HEK293 (cell line): ENCODE results near the gene LRRN4CL.
A peak's percentile ranks its signal among the peaks of the same experiment; 100 is the strongest.

ENCODE experiments used
- CTCF ChIA-PET: fragments of 350-600 bp; formaldehyde crosslinking; extraction: SDS; loops from one replicate; lab custom pipeline; 2021; ENCODE audit warnings: antibody characterized with exemption; lab: Yijun Ruan, JAX
- POLR2A ChIA-PET: fragments of 300-600 bp; formaldehyde crosslinking; extraction: SDS; loops from one replicate; lab custom pipeline; 2020; ENCODE audit warnings: antibody characterized with exemption, inconsistent platforms; lab: Yijun Ruan, JAX
- H3K27ac ChIP-seq: fragments of 200-500 bp; sonication (Bioruptor generic); 2 replicates; pipeline ENCODE4 v1.5.1; 2014; ENCODE audit warnings: low read depth, low read length, control low read depth, inconsistent platforms; ENCODE audit errors: extremely low read depth
- H3K36me3 ChIP-seq, 2 experiments: fragments of 200-500 bp in 1 of 2; sonication (Bioruptor generic) in 1 of 2; 1 replicate in 1 of 2; 2 replicates in 1 of 2; pipeline ENCODE4 v1.5.1; 2014 to 2017; ENCODE audit warnings: inconsistent platforms in 2 of 2, low read length in 2 of 2; ENCODE audit not compliant: control insufficient read depth in 2 of 2, insufficient read depth in 1 of 2
- H3K4me1 ChIP-seq: fragments of 200-500 bp; sonication (Bioruptor generic); 2 replicates; pipeline ENCODE4 v1.5.1; 2014; ENCODE audit warnings: mild to moderate bottlenecking, low read length, inconsistent platforms; ENCODE audit not compliant: control insufficient read depth, insufficient read depth
- H3K4me3 ChIP-seq: 2 replicates; pipeline ENCODE4 v1.5.1; 2011; ENCODE audit warnings: low read depth, mild to moderate bottlenecking, control low read depth, low read length, moderate library complexity
- H3K9me3 ChIP-seq: fragments of 200-500 bp; sonication (Bioruptor generic); 2 replicates; pipeline ENCODE4 v1.5.1; 2014; ENCODE audit warnings: low read depth, low read length, inconsistent platforms; ENCODE audit not compliant: control insufficient read depth, insufficient read depth
- BCL11A ChIP-seq: fragments of 450-650 bp; formaldehyde crosslinking; IDR thresholded peaks from 2 replicates; pipeline ENCODE4 v1.5.1; 2016; ENCODE audit warnings: low read depth, missing biosample characterization, missing genetic modification characterization
- KLF16 ChIP-seq: fragments of 450-650 bp; formaldehyde crosslinking; IDR thresholded peaks from 2 replicates; pipeline ENCODE4 v1.5.1; 2017; ENCODE audit warnings: missing biosample characterization, missing genetic modification characterization
- SCRT2 ChIP-seq: fragments of 450-650 bp; formaldehyde crosslinking; IDR thresholded peaks from 2 replicates; pipeline ENCODE4 v1.5.1; 2016; ENCODE audit warnings: missing biosample characterization, missing genetic modification characterization
- SP7 ChIP-seq: fragments of 450-650 bp; formaldehyde crosslinking; IDR thresholded peaks from 2 replicates; pipeline ENCODE4 v1.5.1; 2016; ENCODE audit warnings: missing biosample characterization, missing genetic modification characterization
- ZNF146 ChIP-seq: fragments of 450-650 bp; formaldehyde crosslinking; IDR thresholded peaks from 2 replicates; pipeline ENCODE4 v1.5.1; 2016; ENCODE audit warnings: missing biosample characterization, missing genetic modification characterization
- ZNF610 ChIP-seq: fragments of 450-650 bp; formaldehyde crosslinking; IDR thresholded peaks from 2 replicates; pipeline ENCODE4 v1.5.1; 2016; ENCODE audit warnings: missing biosample characterization, missing genetic modification characterization, borderline replicate concordance
- ZNF660 ChIP-seq: fragments of 450-650 bp; IDR thresholded peaks from 2 replicates; pipeline ENCODE4 v1.5.1; 2018; ENCODE audit warnings: missing biosample characterization, mild to moderate bottlenecking, missing genetic modification characterization
- ZNF76 ChIP-seq: fragments of 450-650 bp; formaldehyde crosslinking; IDR thresholded peaks from 2 replicates; pipeline ENCODE4; 2016; ENCODE audit warnings: low read depth, missing biosample characterization, missing genetic modification characterization, borderline replicate concordance
- ZNF776 ChIP-seq: fragments of 450-650 bp; formaldehyde crosslinking; IDR thresholded peaks from 2 replicates; pipeline ENCODE4 v1.5.0; 2017; ENCODE audit warnings: missing biosample characterization, missing genetic modification characterization, borderline replicate concordance
- TF ChIP-seq, protein P1 (sequence below): fragments of 450-650 bp; formaldehyde crosslinking; IDR thresholded peaks from 2 replicates; pipeline ENCODE4 v1.5.1; 2016; ENCODE audit warnings: missing biosample characterization, missing genetic modification characterization, borderline replicate concordance
- TF ChIP-seq, protein P2 (sequence below): fragments of 450-650 bp; formaldehyde crosslinking; IDR thresholded peaks from 2 replicates; pipeline ENCODE4 v1.5.1; 2016; ENCODE audit warnings: missing biosample characterization, missing genetic modification characterization
- TF ChIP-seq, protein P3 (sequence below): fragments of 450-650 bp; formaldehyde crosslinking; optimal IDR thresholded peaks from 2 replicates; pipeline ENCODE3; 2016; ENCODE audit warnings: missing biosample characterization, mild to moderate bottlenecking, missing genetic modification characterization
- TF ChIP-seq, protein P4 (sequence below): fragments of 450-650 bp; IDR thresholded peaks from 2 replicates; pipeline ENCODE4 v1.5.1; 2018; ENCODE audit warnings: missing biosample characterization, missing genetic modification characterization
- TF ChIP-seq, protein P5 (sequence below): fragments of 450-650 bp; formaldehyde crosslinking; IDR thresholded peaks from 2 replicates; pipeline ENCODE4 v1.5.1; 2016; ENCODE audit warnings: missing biosample characterization, missing genetic modification characterization
- TF ChIP-seq, protein P6 (sequence below): fragments of 450-650 bp; formaldehyde crosslinking; IDR thresholded peaks from 2 replicates; pipeline ENCODE4 v1.5.1; 2016; ENCODE audit warnings: missing biosample characterization, missing genetic modification characterization
- TF ChIP-seq, protein P7 (sequence below): fragments of 450-650 bp; formaldehyde crosslinking; IDR thresholded peaks from 2 replicates; pipeline ENCODE4 v1.5.1; 2017; ENCODE audit warnings: missing biosample characterization, missing genetic modification characterization
- TF ChIP-seq, protein P8 (sequence below): fragments of 450-650 bp; formaldehyde crosslinking; IDR thresholded peaks from 2 replicates; pipeline ENCODE4 v1.5.1; 2017; ENCODE audit warnings: missing biosample characterization, missing genetic modification characterization

LRRN4CL gene

DNA sequence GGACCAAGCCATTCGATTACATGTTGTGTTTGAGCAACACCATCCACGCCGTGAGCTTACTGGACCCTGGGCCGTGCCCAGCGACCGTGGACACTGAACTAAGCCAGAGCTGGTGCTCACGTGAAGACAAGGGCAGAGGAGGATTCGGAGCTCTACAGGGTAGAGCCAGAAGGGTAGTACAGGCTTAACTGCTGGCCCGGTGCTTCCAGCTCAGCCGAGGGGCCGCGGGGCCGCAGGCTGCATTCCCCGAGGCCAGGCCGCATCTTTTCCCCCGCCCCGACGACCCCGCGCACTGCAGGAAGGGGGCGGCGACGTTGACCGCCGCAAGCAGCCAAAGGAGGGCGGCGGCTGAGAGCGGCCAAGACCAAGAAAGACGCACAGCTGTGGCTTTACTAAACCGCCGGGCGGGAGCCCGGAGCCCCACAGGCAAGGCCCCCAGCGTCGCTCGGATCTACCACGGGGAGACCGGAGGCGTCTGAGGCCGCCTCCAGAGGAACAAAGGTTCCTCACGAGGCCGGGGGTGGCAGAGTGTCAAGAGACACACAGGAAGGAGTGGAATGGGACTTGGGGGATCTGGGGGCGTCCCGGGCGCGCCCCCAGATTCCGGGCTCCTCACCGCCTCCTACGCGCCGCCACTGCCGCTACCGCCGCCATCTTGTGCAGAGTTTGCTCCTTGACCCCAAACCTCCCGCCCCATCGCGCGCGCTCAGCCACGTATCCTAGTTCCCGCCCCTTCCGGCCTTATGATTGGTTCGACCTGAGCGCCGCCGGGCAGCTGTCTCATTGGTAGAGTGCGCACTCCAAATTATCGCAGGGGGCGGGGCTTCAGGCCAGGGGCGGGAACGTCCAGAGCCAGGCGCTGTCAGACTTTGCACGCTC, 43.1 kb downstream of the LRRN4CL start, which contains the start of gene GANAB (continued):
- TF ChIP-seq, protein P1, sequence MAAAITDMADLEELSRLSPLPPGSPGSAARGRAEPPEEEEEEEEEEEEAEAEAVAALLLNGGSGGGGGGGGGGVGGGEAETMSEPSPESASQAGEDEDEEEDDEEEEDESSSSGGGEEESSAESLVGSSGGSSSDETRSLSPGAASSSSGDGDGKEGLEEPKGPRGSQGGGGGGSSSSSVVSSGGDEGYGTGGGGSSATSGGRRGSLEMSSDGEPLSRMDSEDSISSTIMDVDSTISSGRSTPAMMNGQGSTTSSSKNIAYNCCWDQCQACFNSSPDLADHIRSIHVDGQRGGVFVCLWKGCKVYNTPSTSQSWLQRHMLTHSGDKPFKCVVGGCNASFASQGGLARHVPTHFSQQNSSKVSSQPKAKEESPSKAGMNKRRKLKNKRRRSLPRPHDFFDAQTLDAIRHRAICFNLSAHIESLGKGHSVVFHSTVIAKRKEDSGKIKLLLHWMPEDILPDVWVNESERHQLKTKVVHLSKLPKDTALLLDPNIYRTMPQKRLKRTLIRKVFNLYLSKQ (tag by site-specific recombination): no peak
- TF ChIP-seq, protein P2, sequence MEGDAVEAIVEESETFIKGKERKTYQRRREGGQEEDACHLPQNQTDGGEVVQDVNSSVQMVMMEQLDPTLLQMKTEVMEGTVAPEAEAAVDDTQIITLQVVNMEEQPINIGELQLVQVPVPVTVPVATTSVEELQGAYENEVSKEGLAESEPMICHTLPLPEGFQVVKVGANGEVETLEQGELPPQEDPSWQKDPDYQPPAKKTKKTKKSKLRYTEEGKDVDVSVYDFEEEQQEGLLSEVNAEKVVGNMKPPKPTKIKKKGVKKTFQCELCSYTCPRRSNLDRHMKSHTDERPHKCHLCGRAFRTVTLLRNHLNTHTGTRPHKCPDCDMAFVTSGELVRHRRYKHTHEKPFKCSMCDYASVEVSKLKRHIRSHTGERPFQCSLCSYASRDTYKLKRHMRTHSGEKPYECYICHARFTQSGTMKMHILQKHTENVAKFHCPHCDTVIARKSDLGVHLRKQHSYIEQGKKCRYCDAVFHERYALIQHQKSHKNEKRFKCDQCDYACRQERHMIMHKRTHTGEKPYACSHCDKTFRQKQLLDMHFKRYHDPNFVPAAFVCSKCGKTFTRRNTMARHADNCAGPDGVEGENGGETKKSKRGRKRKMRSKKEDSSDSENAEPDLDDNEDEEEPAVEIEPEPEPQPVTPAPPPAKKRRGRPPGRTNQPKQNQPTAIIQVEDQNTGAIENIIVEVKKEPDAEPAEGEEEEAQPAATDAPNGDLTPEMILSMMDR (tag by site-specific recombination): 0 out of 2 replicates have a peak, but pooled peaks have one; percentile 12
- TF ChIP-seq ZNF146 (0 out of 2 replicates have a peak, but pooled peaks have one; percentile 3), BCL11A (tag by site-specific recombination) (0 out of 2 replicates have a peak, but pooled peaks have one; percentile 22), ZNF76 (no peak), ZNF660 (tag by site-specific recombination) (0 out of 2 replicates have a peak, but pooled peaks have one; percentile 41), SP7 (tag by site-specific recombination) (peak; percentile 44; the same call in 1 of the 2 replicates), SCRT2 (tag by site-specific recombination) (no peak)
- TF ChIP-seq, protein P3, sequence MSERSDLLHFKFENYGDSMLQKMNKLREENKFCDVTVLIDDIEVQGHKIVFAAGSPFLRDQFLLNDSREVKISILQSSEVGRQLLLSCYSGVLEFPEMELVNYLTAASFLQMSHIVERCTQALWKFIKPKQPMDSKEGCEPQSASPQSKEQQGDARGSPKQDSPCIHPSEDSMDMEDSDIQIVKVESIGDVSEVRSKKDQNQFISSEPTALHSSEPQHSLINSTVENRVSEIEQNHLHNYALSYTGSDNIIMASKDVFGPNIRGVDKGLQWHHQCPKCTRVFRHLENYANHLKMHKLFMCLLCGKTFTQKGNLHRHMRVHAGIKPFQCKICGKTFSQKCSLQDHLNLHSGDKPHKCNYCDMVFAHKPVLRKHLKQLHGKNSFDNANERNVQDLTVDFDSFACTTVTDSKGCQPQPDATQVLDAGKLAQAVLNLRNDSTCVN (tag by site-specific recombination): peak; percentile 76
- TF ChIP-seq, protein P4, sequence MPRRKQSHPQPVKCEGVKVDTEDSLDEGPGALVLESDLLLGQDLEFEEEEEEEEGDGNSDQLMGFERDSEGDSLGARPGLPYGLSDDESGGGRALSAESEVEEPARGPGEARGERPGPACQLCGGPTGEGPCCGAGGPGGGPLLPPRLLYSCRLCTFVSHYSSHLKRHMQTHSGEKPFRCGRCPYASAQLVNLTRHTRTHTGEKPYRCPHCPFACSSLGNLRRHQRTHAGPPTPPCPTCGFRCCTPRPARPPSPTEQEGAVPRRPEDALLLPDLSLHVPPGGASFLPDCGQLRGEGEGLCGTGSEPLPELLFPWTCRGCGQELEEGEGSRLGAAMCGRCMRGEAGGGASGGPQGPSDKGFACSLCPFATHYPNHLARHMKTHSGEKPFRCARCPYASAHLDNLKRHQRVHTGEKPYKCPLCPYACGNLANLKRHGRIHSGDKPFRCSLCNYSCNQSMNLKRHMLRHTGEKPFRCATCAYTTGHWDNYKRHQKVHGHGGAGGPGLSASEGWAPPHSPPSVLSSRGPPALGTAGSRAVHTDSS (tag by site-specific recombination): no peak; the same call in 1 of the 2 replicates
- TF ChIP-seq, protein P5, sequence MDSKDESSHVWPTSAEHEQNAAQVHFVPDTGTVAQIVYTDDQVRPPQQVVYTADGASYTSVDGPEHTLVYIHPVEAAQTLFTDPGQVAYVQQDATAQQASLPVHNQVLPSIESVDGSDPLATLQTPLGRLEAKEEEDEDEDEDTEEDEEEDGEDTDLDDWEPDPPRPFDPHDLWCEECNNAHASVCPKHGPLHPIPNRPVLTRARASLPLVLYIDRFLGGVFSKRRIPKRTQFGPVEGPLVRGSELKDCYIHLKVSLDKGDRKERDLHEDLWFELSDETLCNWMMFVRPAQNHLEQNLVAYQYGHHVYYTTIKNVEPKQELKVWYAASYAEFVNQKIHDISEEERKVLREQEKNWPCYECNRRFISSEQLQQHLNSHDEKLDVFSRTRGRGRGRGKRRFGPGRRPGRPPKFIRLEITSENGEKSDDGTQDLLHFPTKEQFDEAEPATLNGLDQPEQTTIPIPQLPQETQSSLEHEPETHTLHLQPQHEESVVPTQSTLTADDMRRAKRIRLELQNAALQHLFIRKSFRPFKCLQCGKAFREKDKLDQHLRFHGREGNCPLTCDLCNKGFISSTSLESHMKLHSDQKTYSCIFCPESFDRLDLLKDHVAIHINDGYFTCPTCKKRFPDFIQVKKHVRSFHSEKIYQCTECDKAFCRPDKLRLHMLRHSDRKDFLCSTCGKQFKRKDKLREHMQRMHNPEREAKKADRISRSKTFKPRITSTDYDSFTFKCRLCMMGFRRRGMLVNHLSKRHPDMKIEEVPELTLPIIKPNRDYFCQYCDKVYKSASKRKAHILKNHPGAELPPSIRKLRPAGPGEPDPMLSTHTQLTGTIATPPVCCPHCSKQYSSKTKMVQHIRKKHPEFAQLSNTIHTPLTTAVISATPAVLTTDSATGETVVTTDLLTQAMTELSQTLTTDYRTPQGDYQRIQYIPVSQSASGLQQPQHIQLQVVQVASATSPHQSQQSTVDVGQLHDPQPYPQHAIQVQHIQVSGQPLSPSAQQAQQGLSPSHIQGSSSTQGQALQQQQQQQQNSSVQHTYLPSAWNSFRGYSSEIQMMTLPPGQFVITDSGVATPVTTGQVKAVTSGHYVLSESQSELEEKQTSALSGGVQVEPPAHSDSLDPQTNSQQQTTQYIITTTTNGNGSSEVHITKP (tag by site-specific recombination): 0 out of 2 replicates have a peak, but pooled peaks have one; percentile 10
- TF ChIP-seq, all 188 proteins: peak for 37

DNA sequence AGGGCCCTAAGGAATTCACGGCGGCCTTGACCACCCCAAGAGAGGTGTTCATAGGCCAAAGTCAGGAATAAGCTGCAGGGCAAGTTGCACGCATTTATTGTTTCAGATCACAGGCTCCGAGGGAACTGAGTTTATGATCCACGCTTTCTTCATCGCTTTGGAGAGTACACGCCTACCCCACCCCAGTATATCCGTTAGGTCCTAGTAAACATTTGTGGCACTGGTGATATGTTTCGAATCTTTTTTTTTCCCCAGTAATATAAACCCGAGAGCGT, 43.7 kb downstream of the LRRN4CL start:
- CTCF ChIA-PET: interaction anchor here (0.9 to 1.5 kb wide), 3 partner anchors 10 to 85 kb away, joined by 3 to 5 read pairs (median 4); no protein-coding TSS in a partner anchor
- Histone ChIP-seq H3K4me3 (peak overlapping the region; percentile 86), H3K4me1 (peaks cover 3% of the 10 kb centered on the region; the same call in 1 of the 2 replicates), H3K27ac (peak overlapping the region; percentile 83; the same call in 1 of the 2 replicates), H3K9me3 (no peaks in the 10 kb centered on the region), H3K36me3 (peaks cover 5 to 54% of the 10 kb centered on the region in 2 experiments; a peak in 2 of 3 replicates)
- POLR2A ChIA-PET: interaction anchor here (1.1 to 5.9 kb wide), 14 partner anchors 8 to 256 kb away, joined by 3 to 79 read pairs (median 6); partner anchors contain the start of genes B3GAT3, C11orf98, CSKMT and EEF1G
- TF ChIP-seq, protein P6, sequence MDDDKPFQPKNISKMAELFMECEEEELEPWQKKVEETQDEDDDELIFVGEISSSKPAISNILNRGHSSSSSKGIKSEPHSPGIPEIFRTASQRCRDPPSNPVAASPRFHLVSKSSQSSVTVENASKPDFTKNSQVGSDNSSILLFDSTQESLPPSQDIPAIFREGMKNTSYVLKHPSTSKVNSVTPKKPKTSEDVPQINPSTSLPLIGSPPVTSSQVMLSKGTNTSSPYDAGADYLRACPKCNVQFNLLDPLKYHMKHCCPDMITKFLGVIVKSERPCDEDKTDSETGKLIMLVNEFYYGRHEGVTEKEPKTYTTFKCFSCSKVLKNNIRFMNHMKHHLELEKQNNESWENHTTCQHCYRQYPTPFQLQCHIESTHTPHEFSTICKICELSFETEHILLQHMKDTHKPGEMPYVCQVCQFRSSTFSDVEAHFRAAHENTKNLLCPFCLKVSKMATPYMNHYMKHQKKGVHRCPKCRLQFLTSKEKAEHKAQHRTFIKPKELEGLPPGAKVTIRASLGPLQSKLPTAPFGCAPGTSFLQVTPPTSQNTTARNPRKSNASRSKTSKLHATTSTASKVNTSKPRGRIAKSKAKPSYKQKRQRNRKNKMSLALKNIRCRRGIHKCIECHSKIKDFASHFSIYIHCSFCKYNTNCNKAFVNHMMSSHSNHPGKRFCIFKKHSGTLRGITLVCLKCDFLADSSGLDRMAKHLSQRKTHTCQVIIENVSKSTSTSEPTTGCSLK (tag by site-specific recombination): no peak
- TF ChIP-seq ZNF776: no peak
- TF ChIP-seq ZNF610 (tag by site-specific recombination): no peak
- TF ChIP-seq, protein P7, sequence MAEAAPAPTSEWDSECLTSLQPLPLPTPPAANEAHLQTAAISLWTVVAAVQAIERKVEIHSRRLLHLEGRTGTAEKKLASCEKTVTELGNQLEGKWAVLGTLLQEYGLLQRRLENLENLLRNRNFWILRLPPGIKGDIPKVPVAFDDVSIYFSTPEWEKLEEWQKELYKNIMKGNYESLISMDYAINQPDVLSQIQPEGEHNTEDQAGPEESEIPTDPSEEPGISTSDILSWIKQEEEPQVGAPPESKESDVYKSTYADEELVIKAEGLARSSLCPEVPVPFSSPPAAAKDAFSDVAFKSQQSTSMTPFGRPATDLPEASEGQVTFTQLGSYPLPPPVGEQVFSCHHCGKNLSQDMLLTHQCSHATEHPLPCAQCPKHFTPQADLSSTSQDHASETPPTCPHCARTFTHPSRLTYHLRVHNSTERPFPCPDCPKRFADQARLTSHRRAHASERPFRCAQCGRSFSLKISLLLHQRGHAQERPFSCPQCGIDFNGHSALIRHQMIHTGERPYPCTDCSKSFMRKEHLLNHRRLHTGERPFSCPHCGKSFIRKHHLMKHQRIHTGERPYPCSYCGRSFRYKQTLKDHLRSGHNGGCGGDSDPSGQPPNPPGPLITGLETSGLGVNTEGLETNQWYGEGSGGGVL (tag by site-specific recombination): no peak
- TF ChIP-seq KLF16 (tag by site-specific recombination): no peak
- TF ChIP-seq, protein P8, sequence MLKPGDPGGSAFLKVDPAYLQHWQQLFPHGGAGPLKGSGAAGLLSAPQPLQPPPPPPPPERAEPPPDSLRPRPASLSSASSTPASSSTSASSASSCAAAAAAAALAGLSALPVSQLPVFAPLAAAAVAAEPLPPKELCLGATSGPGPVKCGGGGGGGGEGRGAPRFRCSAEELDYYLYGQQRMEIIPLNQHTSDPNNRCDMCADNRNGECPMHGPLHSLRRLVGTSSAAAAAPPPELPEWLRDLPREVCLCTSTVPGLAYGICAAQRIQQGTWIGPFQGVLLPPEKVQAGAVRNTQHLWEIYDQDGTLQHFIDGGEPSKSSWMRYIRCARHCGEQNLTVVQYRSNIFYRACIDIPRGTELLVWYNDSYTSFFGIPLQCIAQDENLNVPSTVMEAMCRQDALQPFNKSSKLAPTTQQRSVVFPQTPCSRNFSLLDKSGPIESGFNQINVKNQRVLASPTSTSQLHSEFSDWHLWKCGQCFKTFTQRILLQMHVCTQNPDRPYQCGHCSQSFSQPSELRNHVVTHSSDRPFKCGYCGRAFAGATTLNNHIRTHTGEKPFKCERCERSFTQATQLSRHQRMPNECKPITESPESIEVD (tag by site-specific recombination): no peak
